Gastroesophageal sphincter (tissue), 4 donors: ENCODE measurements around the gene KIAA1614. TPM values are rescaled to one million over a fixed set of nuclear protein-coding genes. Genes with fewer than 3 reads are reported as not detected.

Experiments
- ATAC-seq: fragments of 150-250 bp; one replicate; pipeline ENCODE4 v1.9.1; 2016; ENCODE audit warnings: mild to moderate bottlenecking, moderate library complexity
- H3K27ac ChIP-seq, 4 donors: fragments of 200-600 bp; sonication (generic) in 3 of 4; 1 replicate in 3 of 4; 2 replicates in 1 of 4; pipeline ENCODE4 v1.5.1; 2016 to 2019
- H3K27me3 ChIP-seq: fragments of 200-600 bp; sonication (generic); one replicate; pipeline ENCODE4 v1.5.1; 2019
- H3K36me3 ChIP-seq, 2 donors: fragments of 200-600 bp; sonication (generic); one replicate each; pipeline ENCODE4 v1.5.1; 2019; ENCODE audit warnings: control low read depth in 1 of 2
- H3K4me1 ChIP-seq, 3 donors: fragments of 200-600 bp; sonication (generic); 1 replicate in 2 of 3; 2 replicates in 1 of 3; pipeline ENCODE4 v1.5.1; 2016 to 2019; ENCODE audit warnings: control low read depth in 2 of 3
- H3K4me3 ChIP-seq, 2 donors: fragments of 200-600 bp; sonication (generic); one replicate each; pipeline ENCODE4 v1.5.1; 2019; ENCODE audit warnings: mild to moderate bottlenecking in 1 of 2, moderate library complexity in 1 of 2
- H3K9me3 ChIP-seq, 3 donors: fragments of 200-600 bp; sonication (generic); one replicate each; pipeline ENCODE4 v1.5.1; 2017 to 2019; ENCODE audit warnings: control low read depth in 2 of 3
- EP300 ChIP-seq: sonication (generic); formaldehyde crosslinking; IDR thresholded peaks from one replicate; pipeline ENCODE4 v1.6.1; 2017; ENCODE audit warnings: antibody characterized with exemption, mild to moderate bottlenecking
- POLR2A ChIP-seq, 2 donors: fragments of 450-650 bp; IDR thresholded peaks; one replicate each; pipeline ENCODE4 v1.6.1; 2017; ENCODE audit warnings: antibody characterized with exemption in 2 of 2, mild to moderate bottlenecking in 2 of 2, moderate library complexity in 1 of 2
- POLR2AphosphoS5 ChIP-seq: sonication (generic); formaldehyde crosslinking; IDR thresholded peaks from one replicate; pipeline ENCODE4 v1.6.1; 2017; ENCODE audit warnings: antibody characterized with exemption
- WGBS, 2 donors: methylation state at CpG; one replicate each; pipeline ENCODE4 v1.1.5; 2018; ENCODE audit warnings: low coverage in 1 of 2; 5-methylcytosine and 5-hydroxymethylcytosine counted together
- total RNA-seq, 4 donors: library from RNA; depleted of rRNA; stranded (reverse); fragments of >200 nt; gene quantifications; one replicate each; pipeline ENCODE4 v1.1.0, GENCODE V29; 2016
- TF ChIP-seq, protein P1 (sequence below), 4 experiments: fragments of 200-600 bp in 2 of 4; fragments of 450-650 bp in 2 of 4; sonication (generic) in 1 of 4; IDR thresholded peaks; one replicate each; pipeline ENCODE4 v1.5.1; 2017 to 2019; ENCODE audit warnings: antibody characterized with exemption in 4 of 4, mild to moderate bottlenecking in 2 of 4, moderate library complexity in 2 of 4

Gene KIAA1614
- total RNA-seq, 4 donors from 2014 or later, result 11.2 to 30.9 (median 16.7) TPM

DNA sequence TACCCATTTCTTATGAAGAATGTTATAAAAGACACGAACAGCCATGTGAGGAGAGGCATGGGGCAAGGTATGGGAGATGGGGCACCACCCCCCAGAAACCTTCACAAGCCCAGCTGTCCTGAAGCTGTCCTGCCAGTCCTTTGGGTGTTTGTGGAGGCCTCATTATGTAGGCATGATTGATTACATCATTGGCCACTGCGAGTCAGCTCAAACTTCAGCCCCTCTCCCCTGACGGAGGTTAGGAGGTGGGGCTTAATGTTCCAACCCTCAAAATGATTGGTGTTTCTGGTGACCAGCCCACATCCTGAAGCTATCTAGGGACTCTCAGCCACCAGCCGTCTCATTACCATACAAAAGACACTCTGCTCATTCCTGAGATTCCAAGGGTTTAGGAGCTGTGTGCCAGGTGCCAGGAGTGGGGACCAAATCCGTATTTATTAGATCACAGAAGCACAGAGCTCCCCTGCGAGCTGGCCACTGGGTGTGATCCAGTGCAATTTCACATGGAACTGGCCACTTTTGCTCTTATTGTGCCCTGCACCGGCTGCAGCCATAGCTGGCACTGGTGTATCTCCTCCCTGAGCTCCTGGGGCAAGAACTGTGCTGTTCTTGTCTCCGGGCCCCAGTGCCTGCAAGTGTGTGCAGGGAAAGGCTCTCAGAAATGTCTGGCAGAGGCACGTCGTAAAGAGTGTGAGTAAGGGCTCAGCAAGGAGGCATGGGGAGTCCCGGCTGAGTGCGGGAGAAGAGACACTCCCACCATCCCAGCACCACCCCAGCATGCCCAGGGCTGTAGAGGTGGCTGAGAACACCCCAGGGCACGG is 10.5 kb downstream of the KIAA1614 start:
- H3K27me3 ChIP-seq, result no peaks in the 10 kb centered on the region
- ATAC-seq, result no peak
- no peak overlapping the region for H3K27ac ChIP-seq
- no peaks in the 10 kb centered on the region for H3K9me3 ChIP-seq
- TF ChIP-seq, protein P1, sequence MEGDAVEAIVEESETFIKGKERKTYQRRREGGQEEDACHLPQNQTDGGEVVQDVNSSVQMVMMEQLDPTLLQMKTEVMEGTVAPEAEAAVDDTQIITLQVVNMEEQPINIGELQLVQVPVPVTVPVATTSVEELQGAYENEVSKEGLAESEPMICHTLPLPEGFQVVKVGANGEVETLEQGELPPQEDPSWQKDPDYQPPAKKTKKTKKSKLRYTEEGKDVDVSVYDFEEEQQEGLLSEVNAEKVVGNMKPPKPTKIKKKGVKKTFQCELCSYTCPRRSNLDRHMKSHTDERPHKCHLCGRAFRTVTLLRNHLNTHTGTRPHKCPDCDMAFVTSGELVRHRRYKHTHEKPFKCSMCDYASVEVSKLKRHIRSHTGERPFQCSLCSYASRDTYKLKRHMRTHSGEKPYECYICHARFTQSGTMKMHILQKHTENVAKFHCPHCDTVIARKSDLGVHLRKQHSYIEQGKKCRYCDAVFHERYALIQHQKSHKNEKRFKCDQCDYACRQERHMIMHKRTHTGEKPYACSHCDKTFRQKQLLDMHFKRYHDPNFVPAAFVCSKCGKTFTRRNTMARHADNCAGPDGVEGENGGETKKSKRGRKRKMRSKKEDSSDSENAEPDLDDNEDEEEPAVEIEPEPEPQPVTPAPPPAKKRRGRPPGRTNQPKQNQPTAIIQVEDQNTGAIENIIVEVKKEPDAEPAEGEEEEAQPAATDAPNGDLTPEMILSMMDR (IDR thresholded peaks at IDR 0.05), result no peak
- no peak for TF ChIP-seq EP300
- TF ChIP-seq POLR2A (IDR thresholded peaks at IDR 0.05), result no peak
- no peak for TF ChIP-seq POLR2AphosphoS5
- H3K4me3 ChIP-seq, result no peak overlapping the region
- peaks cover 6 to 34% (median 22%) of the 10 kb centered on the region in 3 donors for H3K4me1 ChIP-seq
- H3K36me3 ChIP-seq, result peaks cover 0 to 34% of the 10 kb centered on the region in 2 donors
- WGBS, 2 donors, result 45 to 64% methylated on average over 3 to 5 of the region's 13 CpGs

DNA sequence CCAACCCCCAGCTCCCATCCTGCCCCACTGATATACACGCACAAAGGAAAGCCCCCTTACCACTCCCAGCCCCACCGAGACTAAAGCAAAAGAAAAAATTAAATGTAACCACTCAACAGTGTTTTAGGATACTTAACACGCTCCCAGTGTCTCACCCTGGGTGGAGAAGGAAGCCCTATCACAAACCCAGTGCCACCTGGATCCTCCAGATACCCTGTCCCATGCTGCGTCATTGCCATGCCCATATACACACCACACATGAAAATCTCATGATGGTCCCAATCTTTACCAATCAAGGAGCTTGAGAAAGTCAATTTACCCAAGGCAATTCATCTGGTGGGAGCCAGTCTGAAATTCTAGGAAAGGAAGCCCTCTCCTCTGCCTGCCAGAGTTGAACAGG is 11.2 kb downstream of the KIAA1614 start:
- H3K4me3 ChIP-seq, result no peak overlapping the region
- WGBS, 2 donors, result 68 to 80% methylated on average over 3 to 4 of the region's 4 CpGs
- no peaks in the 10 kb centered on the region for H3K9me3 ChIP-seq
- no peaks in the 10 kb centered on the region for H3K27me3 ChIP-seq
- no peak for ATAC-seq
- H3K4me1 ChIP-seq, result peaks cover 7 to 40% (median 25%) of the 10 kb centered on the region in 3 donors
- H3K27ac ChIP-seq, result no peak overlapping the region
- TF ChIP-seq POLR2AphosphoS5 (no peak), EP300 (no peak), POLR2A (IDR thresholded peaks at IDR 0.05) (no peak)
- TF ChIP-seq, protein P1 (IDR thresholded peaks at IDR 0.05), result no peak
- peaks cover 0 to 29% of the 10 kb centered on the region in 2 donors for H3K36me3 ChIP-seq

DNA sequence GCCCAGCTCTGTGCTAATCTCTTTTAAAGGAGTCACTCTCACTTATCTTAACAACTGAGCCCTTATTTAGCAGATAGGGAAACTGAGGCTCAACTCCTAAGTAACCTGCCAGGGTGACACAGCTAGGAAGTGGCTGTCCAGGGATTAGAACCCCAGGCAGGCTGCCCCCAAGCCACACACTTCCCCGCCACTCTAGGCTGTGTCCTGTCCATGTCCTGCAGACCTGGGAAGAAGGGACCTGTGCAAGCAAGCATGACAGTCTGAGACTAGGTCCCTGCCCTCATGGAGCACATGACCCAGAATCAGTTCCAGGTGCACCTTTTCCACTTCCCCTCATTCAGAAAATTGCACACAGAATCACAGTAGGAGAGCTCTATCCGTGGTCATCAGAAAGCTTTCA is 12.2 kb downstream of the KIAA1614 start:
- Histone ChIP-seq H3K4me1 (peaks cover 7 to 49% (median 25%) of the 10 kb centered on the region in 3 donors), H3K9me3 (no peaks in the 10 kb centered on the region), H3K4me3 (no peak overlapping the region), H3K36me3 (peaks cover 0 to 29% of the 10 kb centered on the region in 2 donors), H3K27me3 (no peaks in the 10 kb centered on the region), H3K27ac (peak overlapping the region in 1 of 4 donors; percentile 82)
- ATAC-seq, result no peak
- TF ChIP-seq POLR2AphosphoS5 (no peak), EP300 (no peak), POLR2A (IDR thresholded peaks at IDR 0.05) (no peak)
- TF ChIP-seq, protein P1 (IDR thresholded peaks at IDR 0.05), result no peak
- WGBS, 2 donors, result 60 to 70% methylated on average over 1 to 2 of the region's 2 CpGs

DNA sequence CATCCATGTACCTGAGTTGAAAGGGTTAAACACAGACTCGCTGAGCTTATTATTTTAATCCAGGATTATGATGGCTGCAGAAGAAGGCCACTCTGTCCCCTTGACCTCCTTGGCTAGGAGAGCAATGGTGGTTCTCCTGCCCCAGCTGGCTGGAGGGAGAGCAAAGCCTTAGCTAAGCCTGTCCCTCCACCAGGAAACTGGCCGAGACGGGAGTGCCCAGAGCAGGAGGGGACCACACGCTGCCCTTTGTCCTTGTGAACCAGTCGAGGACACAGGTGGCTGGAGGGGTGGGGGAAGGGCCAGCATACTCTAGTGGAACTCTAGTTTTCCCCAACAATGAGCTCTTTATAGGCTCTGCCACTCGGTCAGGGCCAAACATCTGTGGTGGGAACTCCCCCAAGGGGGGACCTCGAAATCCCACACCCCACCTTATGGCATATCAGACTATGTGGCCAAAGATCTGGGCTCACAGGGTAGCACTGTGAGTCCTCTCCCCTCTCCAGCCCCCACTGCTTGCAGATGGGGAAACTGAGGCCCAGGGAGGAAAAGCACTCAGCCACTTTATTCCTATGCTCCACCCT is 12.9 kb downstream of the KIAA1614 start:
- Histone ChIP-seq H3K4me1 (peaks cover 7 to 49% (median 25%) of the 10 kb centered on the region in 3 donors), H3K27ac (peak overlapping the region; percentile 19 to 82 (median 79)), H3K27me3 (no peaks in the 10 kb centered on the region), H3K4me3 (no peak overlapping the region), H3K9me3 (no peaks in the 10 kb centered on the region), H3K36me3 (peaks cover 0 to 27% of the 10 kb centered on the region in 2 donors)
- ATAC-seq, result no peak
- no peak for TF ChIP-seq EP300
- no peak for TF ChIP-seq POLR2A (IDR thresholded peaks at IDR 0.05)
- TF ChIP-seq, protein P1 (IDR thresholded peaks at IDR 0.05), result no peak
- TF ChIP-seq POLR2AphosphoS5, result no peak
- 0 to 38% methylated on average over 1 of the region's 7 CpGs for WGBS, 2 donors
